ENCODE results near the gene EPN1.

DNA sequence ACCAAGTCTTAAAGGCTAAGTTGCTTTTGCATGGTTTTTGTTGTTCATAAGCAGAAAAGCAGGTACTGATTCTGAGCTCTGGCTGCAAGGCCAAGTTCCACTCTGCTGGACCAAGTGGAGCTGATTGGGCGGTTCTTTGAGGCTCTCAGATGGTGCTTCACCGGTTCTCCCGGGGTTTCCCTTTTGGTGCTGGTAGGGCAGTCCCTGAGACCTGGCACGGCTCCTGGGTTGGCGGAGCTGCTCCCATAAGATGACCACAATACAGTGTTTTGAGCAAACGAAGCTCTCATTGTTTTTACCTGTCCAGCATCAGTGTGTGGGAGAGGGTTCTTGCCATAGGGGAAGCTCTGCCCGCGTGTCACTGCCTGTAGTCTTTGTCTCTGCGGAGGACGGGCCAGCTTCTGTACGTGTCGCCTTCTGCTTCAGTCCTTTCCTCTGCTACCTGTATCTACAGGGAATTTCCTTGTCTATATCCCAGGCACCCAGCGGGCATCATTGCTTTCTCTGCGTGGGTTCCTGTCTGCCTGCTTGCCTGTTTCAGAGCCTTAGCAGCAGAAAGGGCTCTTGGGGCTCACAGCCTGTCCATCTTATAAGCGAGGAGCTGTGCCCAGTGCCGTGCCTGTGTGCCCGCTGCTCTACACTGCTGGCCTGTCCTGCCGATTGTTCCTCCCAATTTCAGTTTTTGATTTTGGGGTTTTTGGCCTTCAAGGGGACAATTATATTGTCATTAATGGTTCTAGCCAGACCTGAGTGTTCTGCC lies 17.9 kb upstream of the EPN1 start:
- peak; percentile 22; the same call in 1 of the 2 replicates for TF ChIP-seq POLR2A (IDR thresholded peaks at IDR 0.05; ENCODE audit: low read depth, low read length)
- TF ChIP-seq POLR2AphosphoS5 (IDR thresholded peaks at IDR 0.05; ENCODE audit: low read depth, low read length): 0 out of 2 replicates have a peak, but pooled peaks have one; percentile 45
- no peak for TF ChIP-seq TAF1 (IDR thresholded peaks at IDR 0.05; ENCODE audit: low read depth, low read length)
- TF ChIP-seq SPI1 (IDR thresholded peaks at IDR 0.05; ENCODE audit: low read depth, low read length): no peak
- TF ChIP-seq PAX5 (IDR thresholded peaks at IDR 0.05; ENCODE audit: insufficient read depth, low read length, severe bottlenecking): no peak
